Uterus (tissue), 2 donors: ENCODE results near the gene KRTAP12-2.

ENCODE experiments used
- POLR2A ChIP-seq, 2 donors: fragments of 450-650 bp; IDR thresholded peaks; one replicate each; pipeline ENCODE4 v1.6.1; 2016; ENCODE audit warnings: antibody characterized with exemption in 2 of 2, mild to moderate bottlenecking in 1 of 2, moderate library complexity in 1 of 2
- TF ChIP-seq, protein P1 (sequence below), 4 experiments: fragments of 200-600 bp in 2 of 4; fragments of 450-650 bp in 2 of 4; sonication (generic) in 2 of 4; IDR thresholded peaks; one replicate each; pipeline ENCODE4 v1.5.1; 2016 to 2019; ENCODE audit warnings: antibody characterized with exemption in 4 of 4, mild to moderate bottlenecking in 2 of 4, moderate library complexity in 1 of 4

DNA sequence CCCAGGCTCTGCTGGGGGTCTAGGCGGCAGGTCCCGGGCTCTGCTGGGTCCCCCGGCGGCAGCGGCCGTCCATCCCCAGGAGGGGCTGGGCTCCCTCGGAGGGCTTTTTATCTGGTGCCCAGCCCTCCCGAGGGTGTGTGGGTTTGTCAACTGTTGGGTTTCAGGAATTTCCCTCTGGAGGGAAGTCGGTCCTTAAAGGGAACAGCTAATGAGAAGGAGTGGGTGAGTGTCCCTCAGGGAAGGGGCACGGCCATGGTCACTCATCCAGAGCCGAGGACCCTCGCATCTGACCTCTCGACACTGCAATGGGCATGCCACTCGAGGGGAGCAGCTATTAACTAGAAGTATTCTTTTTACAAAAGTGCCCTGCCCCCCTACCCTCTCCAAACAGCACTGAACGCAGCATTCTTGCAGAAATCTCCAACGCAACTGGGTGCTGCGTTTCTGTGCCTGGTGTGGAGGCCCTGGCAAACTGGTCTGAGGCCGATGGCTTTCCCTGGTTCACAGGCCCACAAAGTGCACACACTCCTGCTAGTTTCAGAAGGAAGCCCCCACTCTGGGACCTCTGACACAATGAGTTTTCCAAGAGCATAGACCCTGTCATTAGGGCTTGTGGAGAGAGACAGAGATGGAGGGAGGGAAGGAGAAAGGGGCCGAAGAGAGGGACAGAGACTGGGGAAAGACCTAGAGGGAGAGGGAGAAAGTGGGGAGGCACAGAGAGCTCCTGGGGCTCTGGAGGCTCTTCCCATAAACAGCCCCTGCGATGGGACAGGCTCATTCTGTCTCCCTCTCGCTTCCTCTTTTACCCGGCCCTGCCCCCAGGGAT is 45.7 kb upstream of the KRTAP12-2 start:
- TF ChIP-seq, protein P1, sequence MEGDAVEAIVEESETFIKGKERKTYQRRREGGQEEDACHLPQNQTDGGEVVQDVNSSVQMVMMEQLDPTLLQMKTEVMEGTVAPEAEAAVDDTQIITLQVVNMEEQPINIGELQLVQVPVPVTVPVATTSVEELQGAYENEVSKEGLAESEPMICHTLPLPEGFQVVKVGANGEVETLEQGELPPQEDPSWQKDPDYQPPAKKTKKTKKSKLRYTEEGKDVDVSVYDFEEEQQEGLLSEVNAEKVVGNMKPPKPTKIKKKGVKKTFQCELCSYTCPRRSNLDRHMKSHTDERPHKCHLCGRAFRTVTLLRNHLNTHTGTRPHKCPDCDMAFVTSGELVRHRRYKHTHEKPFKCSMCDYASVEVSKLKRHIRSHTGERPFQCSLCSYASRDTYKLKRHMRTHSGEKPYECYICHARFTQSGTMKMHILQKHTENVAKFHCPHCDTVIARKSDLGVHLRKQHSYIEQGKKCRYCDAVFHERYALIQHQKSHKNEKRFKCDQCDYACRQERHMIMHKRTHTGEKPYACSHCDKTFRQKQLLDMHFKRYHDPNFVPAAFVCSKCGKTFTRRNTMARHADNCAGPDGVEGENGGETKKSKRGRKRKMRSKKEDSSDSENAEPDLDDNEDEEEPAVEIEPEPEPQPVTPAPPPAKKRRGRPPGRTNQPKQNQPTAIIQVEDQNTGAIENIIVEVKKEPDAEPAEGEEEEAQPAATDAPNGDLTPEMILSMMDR (IDR thresholded peaks at IDR 0.05) = no peak
- TF ChIP-seq POLR2A (IDR thresholded peaks at IDR 0.05) = no peak
